ENCODE data around the gene ANKRD24.
A peak's percentile ranks its signal among the peaks of the same experiment; 100 is the strongest.
"Not testable (repeated sequence)": the region's sequence is repeated elsewhere in the genome, so short reads cannot be mapped to it uniquely, and the experiment has no call there.

The ANKRD24 gene

GRCh38 chr19:4183967-4184717, 1.7 kb downstream of the ANKRD24 start:
- no peak for DNase-seq
- TF ChIP-seq POLR2A (IDR thresholded peaks at IDR 0.05; ENCODE audit: low read length) (no peak), GATA1 (IDR thresholded peaks at IDR 0.05; ENCODE audit: low read depth, low read length) (no peak)

GRCh38 chr19:4184718-4185352, 2.3 kb downstream of the ANKRD24 start:
- DNase-seq = no peak
- no peak for TF ChIP-seq GATA1 (IDR thresholded peaks at IDR 0.05; ENCODE audit: low read depth, low read length)
- no peak for TF ChIP-seq POLR2A (IDR thresholded peaks at IDR 0.05; ENCODE audit: low read length)

GRCh38 chr19:4185413-4186086, 3.1 kb downstream of the ANKRD24 start:
- no peak for TF ChIP-seq POLR2A (IDR thresholded peaks at IDR 0.05; ENCODE audit: low read length)
- no peak for TF ChIP-seq GATA1 (IDR thresholded peaks at IDR 0.05; ENCODE audit: low read depth, low read length)
- no peak for DNase-seq

GRCh38 chr19:4186087-4186993, 3.9 kb downstream of the ANKRD24 start:
- TF ChIP-seq POLR2A (IDR thresholded peaks at IDR 0.05; ENCODE audit: low read length) (no peak), GATA1 (IDR thresholded peaks at IDR 0.05; ENCODE audit: low read depth, low read length) (no peak)
- DNase-seq = peak; percentile 79 to 90

- TF ChIP-seq POLR2A (IDR thresholded peaks at IDR 0.05; ENCODE audit: low read length) = no peak
- TF ChIP-seq GATA1 (IDR thresholded peaks at IDR 0.05; ENCODE audit: low read depth, low read length) = no peak
- DNase-seq = no peak
These were observed 5.0 kb downstream of the ANKRD24 start for GRCh38 chr19:4187313-4188122.

- TF ChIP-seq GATA1 (IDR thresholded peaks at IDR 0.05; ENCODE audit: low read depth, low read length) (no peak), POLR2A (IDR thresholded peaks at IDR 0.05; ENCODE audit: low read length) (no peak)
- DNase-seq = no peak
These were observed 7.2 kb downstream of the ANKRD24 start for GRCh38 chr19:4189641-4190040.

- DNase-seq = not testable (repeated sequence)
These were observed 10.0 kb downstream of the ANKRD24 start for GRCh38 chr19:4192537-4192936.

- DNase-seq = no peak
- no peak for TF ChIP-seq POLR2A (IDR thresholded peaks at IDR 0.05; ENCODE audit: low read length)
- TF ChIP-seq GATA1 (IDR thresholded peaks at IDR 0.05; ENCODE audit: low read depth, low read length) = no peak
These were observed 11.9 kb downstream of the ANKRD24 start for GRCh38 chr19:4194353-4194752.

- DNase-seq = no peak
- no peak for TF ChIP-seq POLR2A (IDR thresholded peaks at IDR 0.05; ENCODE audit: low read length)
- TF ChIP-seq GATA1 (IDR thresholded peaks at IDR 0.05; ENCODE audit: low read depth, low read length) = no peak
These were observed 13.5 kb downstream of the ANKRD24 start for GRCh38 chr19:4196009-4196408.

GRCh38 chr19:4196587-4197148, 14.2 kb downstream of the ANKRD24 start:
- TF ChIP-seq POLR2A (IDR thresholded peaks at IDR 0.05; ENCODE audit: low read length) (no peak), GATA1 (IDR thresholded peaks at IDR 0.05; ENCODE audit: low read depth, low read length) (no peak)
- no peak for DNase-seq

- DNase-seq = no peak
- TF ChIP-seq GATA1 (IDR thresholded peaks at IDR 0.05; ENCODE audit: low read depth, low read length) (no peak), POLR2A (IDR thresholded peaks at IDR 0.05; ENCODE audit: low read length) (no peak)
These were observed 14.7 kb downstream of the ANKRD24 start for GRCh38 chr19:4197228-4197624.

- DNase-seq = peak; percentile 56 to 69
- no peak for TF ChIP-seq GATA1 (IDR thresholded peaks at IDR 0.05; ENCODE audit: low read depth, low read length)
- no peak for TF ChIP-seq POLR2A (IDR thresholded peaks at IDR 0.05; ENCODE audit: low read length)
These were observed 15.4 kb downstream of the ANKRD24 start for GRCh38 chr19:4197625-4198466.

Data from erythroblast (primary cell).